ENCODE results near the gene LIPJ.

Gene LIPJ

GRCh38 chr10:88598055-88598454, 11.5 kb downstream of the LIPJ start:
- DNase-seq (ENCODE audit: low spot score), result no peak

DNA sequence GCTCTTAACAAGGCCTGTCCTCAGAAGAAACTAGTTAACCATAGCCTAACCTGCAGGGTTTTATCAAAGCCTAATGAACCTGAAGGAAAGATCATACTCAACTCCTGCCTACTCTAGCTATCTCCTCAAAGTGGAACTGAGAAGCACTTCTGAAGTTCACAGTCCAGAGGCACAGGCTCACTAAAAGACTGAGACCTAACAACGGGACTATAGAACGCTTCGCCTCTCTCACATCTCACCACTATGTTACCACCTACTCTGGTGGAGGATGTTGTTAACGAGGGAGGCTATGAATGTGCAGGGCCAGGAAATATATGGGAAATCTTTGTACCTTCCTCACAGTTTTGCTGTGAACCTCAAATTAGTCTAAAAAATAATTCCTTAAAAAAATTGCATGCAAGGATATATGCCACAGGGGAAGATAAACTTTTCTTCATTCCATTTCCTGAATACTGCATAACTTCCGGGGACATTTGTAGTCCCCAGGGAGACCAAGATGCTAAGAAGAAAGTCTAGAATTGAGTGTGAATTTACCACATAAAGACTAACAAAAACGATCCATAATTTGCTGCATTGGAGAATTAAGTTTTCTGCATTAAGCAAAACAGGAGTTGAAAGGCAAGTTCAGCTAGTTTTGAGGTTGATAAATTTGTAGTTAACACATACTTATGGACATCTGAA, 21.6 kb downstream of the LIPJ start:
- no peak for DNase-seq (ENCODE audit: low spot score)

GRCh38 chr10:88608780-88609179, 22.2 kb downstream of the LIPJ start:
- DNase-seq (ENCODE audit: low spot score), result no peak

GRCh38 chr10:88616250-88616977, 29.9 kb downstream of the LIPJ start:
- DNase-seq (ENCODE audit: low spot score), result no peak

GRCh38 chr10:88617772-88618300, 31.3 kb downstream of the LIPJ start:
- DNase-seq (ENCODE audit: low spot score), result no peak

DNA sequence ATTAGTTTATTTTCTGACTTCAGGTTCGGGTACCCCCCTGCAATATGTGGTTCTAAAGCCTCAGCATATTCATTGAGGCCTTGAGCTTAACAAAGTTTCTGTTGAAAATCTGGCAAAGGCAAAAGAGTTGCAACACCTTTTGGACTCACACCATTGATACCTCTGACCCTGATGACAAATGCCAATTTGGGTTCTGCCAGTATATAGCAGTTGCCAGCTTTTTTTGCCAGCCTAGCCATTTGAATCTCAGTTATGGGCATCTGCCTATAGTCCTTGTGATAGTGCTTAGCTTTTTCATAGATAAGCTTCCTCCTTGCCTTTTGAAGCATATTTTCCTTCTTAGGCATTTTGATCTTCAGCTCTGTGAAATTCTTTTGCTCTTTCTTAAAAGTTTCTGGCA, 31.9 kb downstream of the LIPJ start:
- DNase-seq (ENCODE audit: low spot score), result no peak

- no peak for DNase-seq (ENCODE audit: low spot score)
Observed at GRCh38 chr10:88620441-88620840, 33.9 kb downstream of the LIPJ start.

GRCh38 chr10:88623835-88624234, 37.3 kb downstream of the LIPJ start:
- DNase-seq (ENCODE audit: low spot score), result no peak

GRCh38 chr10:88624840-88625239, 38.3 kb downstream of the LIPJ start:
- no peak for DNase-seq (ENCODE audit: low spot score)

DNA sequence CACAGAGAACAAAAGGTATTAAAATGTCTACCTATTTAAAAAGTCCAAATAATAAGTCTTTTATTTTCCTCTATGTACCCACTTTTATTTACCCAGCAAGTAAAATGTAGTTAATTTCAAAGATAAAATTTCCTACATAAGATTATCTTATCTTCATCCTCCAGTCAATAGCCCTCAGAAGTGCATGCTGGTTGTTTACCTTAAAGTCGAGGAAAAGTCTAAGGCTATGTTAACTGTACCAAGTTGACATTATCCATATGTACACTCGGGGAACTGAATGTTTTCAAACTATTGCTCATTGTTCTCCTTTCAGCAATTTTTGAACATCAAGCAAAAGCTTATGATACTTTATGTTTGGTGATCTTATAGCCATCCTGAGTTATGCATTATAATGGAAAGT, 53.6 kb downstream of the LIPJ start:
- DNase-seq (ENCODE audit: low spot score), result no peak

DNA sequence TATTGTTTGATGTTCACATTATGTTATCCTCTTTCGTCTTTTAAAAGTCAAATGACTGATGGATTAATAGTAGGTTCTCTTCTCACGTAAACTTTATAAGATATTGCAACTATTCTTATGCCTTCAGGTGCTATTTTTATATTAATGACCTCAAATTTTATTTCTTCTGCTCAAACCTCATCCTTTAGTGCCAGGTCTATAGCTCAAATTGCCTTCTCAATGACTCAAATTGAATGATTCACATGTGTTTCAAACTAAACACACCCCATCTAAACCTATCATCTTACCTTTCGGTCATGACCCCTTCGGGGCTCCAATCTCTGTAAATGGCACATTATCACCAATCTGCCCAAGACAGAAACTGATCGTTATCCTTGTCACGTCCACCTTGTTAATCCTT, 55.6 kb downstream of the LIPJ start:
- no peak for DNase-seq (ENCODE audit: low spot score)

- DNase-seq (ENCODE audit: low spot score), result no peak
Observed at GRCh38 chr10:88642963-88643362, 56.4 kb downstream of the LIPJ start.

- no peak for DNase-seq (ENCODE audit: low spot score)
Observed at GRCh38 chr10:88647061-88647615, 60.6 kb downstream of the LIPJ start.

DNA sequence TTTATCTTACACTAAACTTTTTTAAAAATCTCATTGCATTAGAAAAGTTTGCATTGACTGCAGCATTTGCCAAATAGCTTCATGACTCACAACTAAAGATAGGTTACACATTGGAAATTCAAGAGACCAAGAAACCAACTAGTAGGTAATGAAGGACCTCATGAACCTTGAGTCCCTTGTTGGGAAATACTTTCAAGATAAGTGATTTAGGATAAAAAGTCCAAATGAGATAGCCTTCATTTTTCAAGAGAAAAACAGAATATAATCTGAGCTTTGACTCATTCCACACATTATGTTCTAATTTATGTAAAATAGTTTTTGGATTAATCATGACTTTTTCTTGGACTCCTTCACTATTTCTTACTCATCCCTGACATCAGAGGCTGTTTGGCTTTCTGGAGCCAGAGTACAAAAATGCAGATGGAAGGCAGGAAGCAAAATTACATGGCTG, 64.6 kb downstream of the LIPJ start:
- DNase-seq (ENCODE audit: low spot score), result no peak

- DNase-seq (ENCODE audit: low spot score), result no peak
Observed at GRCh38 chr10:88652616-88653015, 66.1 kb downstream of the LIPJ start.

All from CD4-positive, alpha-beta T cell treated with Interleukin-2 at 100 ng/mL for 4 hours (primary cell).